ENCODE data around the gene SLC25A44. TPM values are rescaled to one million over a fixed set of nuclear protein-coding genes. Genes with fewer than 3 reads are reported as not detected.

SLC25A44 gene
- total RNA-seq, 1 donor from 2014 or later = 20.4 TPM

GRCh38 chr1:156246781-156247459 lies 53.0 kb downstream of the SLC25A44 start:
- no peak for DNase-seq (ENCODE audit: low spot score, unreplicated experiment)
- peaks cover 4% of the 10 kb centered on the region for H3K36me3 Mint-ChIP-seq (ENCODE audit: insufficient read depth)
- no peaks in the 10 kb centered on the region for H3K9me3 Mint-ChIP-seq (ENCODE audit: low read depth)
- no peak overlapping the region for H3K4me3 Mint-ChIP-seq (ENCODE audit: low read depth)
- H3K27me3 Mint-ChIP-seq = no peaks in the 10 kb centered on the region
- H3K4me1 Mint-ChIP-seq (ENCODE audit: low read depth) = peaks cover 4% of the 10 kb centered on the region
- H3K27ac Mint-ChIP-seq = no peak overlapping the region
- TF ChIP-seq CTCF (IDR thresholded peaks at IDR 0.05; ENCODE audit: unreplicated experiment) = no peak

GRCh38 chr1:156247460-156248322 lies 53.8 kb downstream of the SLC25A44 start, which contains the start of gene PAQR6:
Gene PAQR6 (minus strand): TSS chr1:156248056. CDS start chr1:156246731, 1,325 bp downstream.
- Mint-ChIP-seq H3K4me1 (ENCODE audit: low read depth) (peaks cover 4% of the 10 kb centered on the region), H3K27me3 (no peaks in the 10 kb centered on the region), H3K9me3 (ENCODE audit: low read depth) (no peaks in the 10 kb centered on the region), H3K36me3 (ENCODE audit: insufficient read depth) (peaks cover 6% of the 10 kb centered on the region), H3K4me3 (ENCODE audit: low read depth) (no peak within 1 kb of the TSS), H3K27ac (peak within 1 kb of the TSS; percentile 81)
- DNase-seq (ENCODE audit: low spot score, unreplicated experiment) = no peak
- no peak for TF ChIP-seq CTCF (IDR thresholded peaks at IDR 0.05; ENCODE audit: unreplicated experiment)

GRCh38 chr1:156248323-156248683 lies 54.4 kb downstream of the SLC25A44 start:
- Mint-ChIP-seq H3K27me3 (no peaks in the 10 kb centered on the region), H3K9me3 (ENCODE audit: low read depth) (no peaks in the 10 kb centered on the region), H3K36me3 (ENCODE audit: insufficient read depth) (peaks cover 9% of the 10 kb centered on the region), H3K4me1 (ENCODE audit: low read depth) (peaks cover 4% of the 10 kb centered on the region), H3K27ac (no peak overlapping the region), H3K4me3 (ENCODE audit: low read depth) (no peak overlapping the region)
- no peak for TF ChIP-seq CTCF (IDR thresholded peaks at IDR 0.05; ENCODE audit: unreplicated experiment)
- DNase-seq (ENCODE audit: low spot score, unreplicated experiment) = no peak

GRCh38 chr1:156249593-156249992 lies 55.7 kb downstream of the SLC25A44 start:
- Mint-ChIP-seq H3K4me3 (ENCODE audit: low read depth) (no peak overlapping the region), H3K27me3 (no peaks in the 10 kb centered on the region), H3K4me1 (ENCODE audit: low read depth) (peaks cover 4% of the 10 kb centered on the region), H3K36me3 (ENCODE audit: insufficient read depth) (peaks cover 19% of the 10 kb centered on the region), H3K9me3 (ENCODE audit: low read depth) (no peaks in the 10 kb centered on the region), H3K27ac (no peak overlapping the region)
- DNase-seq (ENCODE audit: low spot score, unreplicated experiment) = no peak
- TF ChIP-seq CTCF (IDR thresholded peaks at IDR 0.05; ENCODE audit: unreplicated experiment) = no peak

GRCh38 chr1:156251527-156251926 lies 57.6 kb downstream of the SLC25A44 start:
- Mint-ChIP-seq H3K9me3 (ENCODE audit: low read depth) (no peaks in the 10 kb centered on the region), H3K4me1 (ENCODE audit: low read depth) (peaks cover 4% of the 10 kb centered on the region), H3K27me3 (no peaks in the 10 kb centered on the region), H3K36me3 (ENCODE audit: insufficient read depth) (peaks cover 23% of the 10 kb centered on the region), H3K4me3 (ENCODE audit: low read depth) (no peak overlapping the region), H3K27ac (no peak overlapping the region)
- TF ChIP-seq CTCF (IDR thresholded peaks at IDR 0.05; ENCODE audit: unreplicated experiment) = no peak
- no peak for DNase-seq (ENCODE audit: low spot score, unreplicated experiment)

Measured in progenitor cell of endocrine pancreas (in vitro differentiated cells).